Activated CD4-positive, alpha-beta T cell treated with anti-CD3 and anti-CD28 coated beads, Interleukin-2, amount 50 U/mL, for 48 hours (primary cell): ENCODE results near the gene WIF1.

Experiments used
- DNase-seq, 2 experiments: peaks; one replicate each; pipeline ENCODE4 v3.0.0-alpha.2; 2020

Gene WIF1

GRCh38 chr12:65121049-65121955 lies at the start of gene WIF1:
Gene WIF1, minus strand, starts transcription at chr12:65121305. Its CDS starts 114 bp downstream, at chr12:65121191.
- peak in 1 of 2 experiments; percentile 30 for DNase-seq

- DNase-seq, result peak; percentile 66 to 73
These were observed 49.2 kb upstream of the WIF1 start for GRCh38 chr12:65170209-65170881.

- DNase-seq, result peak; percentile 91 to 92
These were observed 48.5 kb upstream of the WIF1 start, which contains the start of gene LEMD3 for GRCh38 chr12:65169320-65170208. Gene LEMD3, plus strand, starts transcription at chr12:65169583. Its CDS starts 14 bp downstream, at chr12:65169597.

GRCh38 chr12:65168681-65169319 lies 47.7 kb upstream of the WIF1 start:
- no peak for DNase-seq

GRCh38 chr12:65164774-65165173 lies 43.7 kb upstream of the WIF1 start:
- DNase-seq, result no peak

GRCh38 chr12:65164244-65164643 lies 43.1 kb upstream of the WIF1 start:
- DNase-seq, result no peak

- DNase-seq, result no peak
These were observed 41.5 kb upstream of the WIF1 start for GRCh38 chr12:65162609-65163008.

- DNase-seq, result no peak
These were observed 36.0 kb upstream of the WIF1 start for GRCh38 chr12:65157091-65157490.

GRCh38 chr12:65156366-65156841 lies 35.3 kb upstream of the WIF1 start:
- DNase-seq, result peak in 1 of 2 experiments; percentile 4

- no peak for DNase-seq
These were observed 34.7 kb upstream of the WIF1 start for GRCh38 chr12:65155784-65156183.

- DNase-seq, result no peak
These were observed 31.5 kb upstream of the WIF1 start for GRCh38 chr12:65152596-65152995.

GRCh38 chr12:65152012-65152411 lies 30.9 kb upstream of the WIF1 start:
- DNase-seq, result no peak

- no peak for DNase-seq
These were observed 26.3 kb upstream of the WIF1 start for GRCh38 chr12:65147312-65147905.

GRCh38 chr12:65140738-65141137 lies 19.6 kb upstream of the WIF1 start:
- no peak for DNase-seq

GRCh38 chr12:65139389-65139788 lies 18.3 kb upstream of the WIF1 start:
- no peak for DNase-seq

- DNase-seq, result no peak
These were observed 12.8 kb upstream of the WIF1 start for GRCh38 chr12:65133879-65134278.

- no peak for DNase-seq
These were observed 5.4 kb upstream of the WIF1 start for GRCh38 chr12:65126482-65126881.

- no peak for DNase-seq
These were observed 4.9 kb upstream of the WIF1 start for GRCh38 chr12:65125975-65126374.

GRCh38 chr12:65125247-65125646 lies 4.1 kb upstream of the WIF1 start:
- DNase-seq, result no peak

GRCh38 chr12:65123435-65124063 lies 2.4 kb upstream of the WIF1 start:
- peak in 1 of 2 experiments; percentile 23 for DNase-seq

- DNase-seq, result no peak
These were observed 1.6 kb upstream of the WIF1 start for GRCh38 chr12:65122703-65123102.
